Activated T-cell treated with anti-CD3 and anti-CD28 coated beads for 48 hours (primary cell): ENCODE data around the gene ADARB1.

Source experiments
- DNase-seq: peaks from one replicate; pipeline ENCODE4 v3.0.0-alpha.2; 2020; ENCODE audit warnings: low read depth

The ADARB1 gene

DNA sequence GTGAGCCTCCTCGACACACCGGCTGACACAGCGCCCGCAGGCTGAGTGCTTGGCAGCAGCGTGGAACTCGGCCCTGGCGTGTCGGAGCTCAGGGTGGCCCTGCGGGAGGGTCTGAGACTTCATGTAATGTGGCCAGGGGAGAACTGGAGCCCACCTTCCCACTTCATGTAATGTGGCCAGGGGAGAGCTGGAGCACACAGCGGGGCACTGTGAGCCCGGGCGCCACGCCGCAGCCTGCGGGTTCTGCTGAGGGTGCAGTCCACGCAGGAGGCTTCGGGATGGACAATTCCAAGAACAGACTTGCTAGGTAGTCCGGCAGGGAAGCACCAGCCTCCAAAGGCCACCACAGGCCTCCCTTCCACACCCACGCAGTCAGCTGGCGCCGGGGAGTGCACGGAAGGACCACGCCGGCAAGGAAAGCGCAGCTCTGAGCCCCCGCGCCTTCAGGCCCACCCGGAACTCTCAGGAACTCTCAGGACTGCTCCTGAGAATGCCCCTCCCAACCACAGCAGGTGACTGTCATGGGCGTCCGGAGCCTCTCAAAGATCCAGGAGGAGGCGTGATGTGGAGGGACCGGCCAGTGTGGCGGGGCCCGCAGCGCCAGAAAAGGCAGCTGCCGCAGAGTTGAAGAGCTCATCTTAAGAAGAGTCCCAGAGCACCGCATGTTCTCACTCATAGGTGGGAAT, 19.3 kb upstream of the ADARB1 start:
- no peak for DNase-seq

DNA sequence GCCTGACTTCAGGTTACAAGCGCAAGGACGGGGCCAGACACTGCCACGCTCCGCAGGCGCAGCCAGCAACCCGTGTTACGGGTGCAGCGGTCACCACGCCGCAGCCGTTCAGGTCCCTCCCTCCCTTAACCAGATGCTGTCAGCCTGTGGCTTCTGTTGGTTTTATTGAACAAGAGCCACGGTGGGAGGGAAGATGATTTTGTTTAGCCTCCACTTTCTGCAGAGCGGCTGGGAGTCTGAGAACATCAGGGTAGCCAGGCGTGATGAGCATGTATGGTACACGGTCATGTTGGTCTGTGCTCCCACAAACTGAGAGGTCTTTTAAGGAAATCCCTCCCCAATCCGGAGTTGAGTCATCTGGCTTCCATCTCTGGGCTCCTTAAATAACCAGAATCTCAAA, 18.5 kb upstream of the ADARB1 start:
- DNase-seq: no peak

GRCh38 chr21:45056296-45056904, 18.0 kb upstream of the ADARB1 start:
- DNase-seq: no peak

DNA sequence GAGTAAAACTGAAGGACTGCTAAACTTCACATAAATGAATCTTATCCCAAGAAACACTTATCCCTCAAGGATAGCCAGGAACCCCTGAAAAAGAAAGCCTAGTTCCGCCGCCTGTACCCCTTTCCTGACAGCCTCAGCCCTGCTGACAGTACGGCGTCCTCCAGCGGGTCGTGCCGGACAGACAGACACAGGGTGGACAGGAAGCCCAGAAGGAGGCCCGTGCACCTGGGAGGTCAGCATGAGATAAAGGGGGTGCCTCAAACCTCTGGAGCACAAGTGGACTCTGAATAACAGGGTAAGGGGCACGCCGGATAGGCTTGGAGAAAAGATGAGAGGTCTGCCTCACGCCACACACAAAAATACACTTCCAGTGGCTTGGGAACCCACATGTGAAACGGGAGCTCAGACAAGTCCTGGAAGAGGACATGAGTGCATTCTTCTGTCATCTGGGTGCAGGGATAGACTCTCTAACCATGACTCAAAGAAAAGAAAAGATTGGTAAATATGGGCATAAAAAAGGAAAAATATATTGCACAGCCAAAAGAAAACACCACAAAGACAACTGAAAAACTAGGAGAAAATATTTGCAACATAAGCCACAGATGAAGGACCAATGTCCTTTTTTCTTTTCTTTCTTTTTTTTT, 17.3 kb upstream of the ADARB1 start:
- no peak for DNase-seq

DNA sequence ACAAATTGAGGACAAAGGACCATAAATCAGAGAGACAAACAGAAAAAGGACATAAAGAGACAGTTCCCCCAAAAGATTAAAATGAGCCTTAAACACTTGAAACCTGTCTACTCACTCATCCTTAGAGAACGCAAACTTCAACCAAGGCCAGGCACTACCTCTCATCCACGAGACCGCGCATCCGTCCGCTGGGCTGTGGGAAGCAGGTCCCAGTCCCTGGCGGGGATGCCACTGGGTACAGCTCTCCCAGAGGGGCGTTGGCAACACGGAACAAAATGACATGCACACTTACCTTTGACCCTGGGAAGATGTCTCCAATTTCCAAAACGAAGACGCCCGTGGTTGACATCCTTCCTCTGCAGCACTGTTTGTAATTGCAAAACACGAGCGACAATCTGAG, 16.5 kb upstream of the ADARB1 start:
- no peak for DNase-seq

GRCh38 chr21:45059121-45059520, 15.3 kb upstream of the ADARB1 start:
- no peak for DNase-seq

DNA sequence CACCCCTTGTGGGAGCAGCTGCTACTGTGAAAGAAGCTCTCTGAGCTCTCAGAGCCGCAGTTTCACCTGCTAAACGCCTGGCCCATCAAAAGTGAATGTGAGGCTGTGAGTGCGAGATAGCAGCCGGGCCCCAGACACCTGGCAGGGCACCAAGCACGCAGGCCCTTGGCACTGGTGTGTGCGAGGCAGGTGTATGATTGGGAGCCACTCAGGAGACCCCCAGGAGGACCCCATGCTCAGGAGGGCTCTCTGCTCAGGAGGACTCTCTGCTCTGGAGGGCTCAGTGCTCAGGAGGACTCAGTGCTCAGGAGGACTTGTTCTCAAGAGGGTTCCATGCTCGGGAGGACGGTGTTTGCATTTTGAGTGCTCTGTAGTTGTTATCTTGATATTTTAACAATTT, 14.3 kb upstream of the ADARB1 start:
- DNase-seq: no peak

- DNase-seq: no peak
These were observed 13.6 kb upstream of the ADARB1 start for GRCh38 chr21:45060675-45061311.

GRCh38 chr21:45064091-45064490, 10.3 kb upstream of the ADARB1 start:
- no peak for DNase-seq

DNA sequence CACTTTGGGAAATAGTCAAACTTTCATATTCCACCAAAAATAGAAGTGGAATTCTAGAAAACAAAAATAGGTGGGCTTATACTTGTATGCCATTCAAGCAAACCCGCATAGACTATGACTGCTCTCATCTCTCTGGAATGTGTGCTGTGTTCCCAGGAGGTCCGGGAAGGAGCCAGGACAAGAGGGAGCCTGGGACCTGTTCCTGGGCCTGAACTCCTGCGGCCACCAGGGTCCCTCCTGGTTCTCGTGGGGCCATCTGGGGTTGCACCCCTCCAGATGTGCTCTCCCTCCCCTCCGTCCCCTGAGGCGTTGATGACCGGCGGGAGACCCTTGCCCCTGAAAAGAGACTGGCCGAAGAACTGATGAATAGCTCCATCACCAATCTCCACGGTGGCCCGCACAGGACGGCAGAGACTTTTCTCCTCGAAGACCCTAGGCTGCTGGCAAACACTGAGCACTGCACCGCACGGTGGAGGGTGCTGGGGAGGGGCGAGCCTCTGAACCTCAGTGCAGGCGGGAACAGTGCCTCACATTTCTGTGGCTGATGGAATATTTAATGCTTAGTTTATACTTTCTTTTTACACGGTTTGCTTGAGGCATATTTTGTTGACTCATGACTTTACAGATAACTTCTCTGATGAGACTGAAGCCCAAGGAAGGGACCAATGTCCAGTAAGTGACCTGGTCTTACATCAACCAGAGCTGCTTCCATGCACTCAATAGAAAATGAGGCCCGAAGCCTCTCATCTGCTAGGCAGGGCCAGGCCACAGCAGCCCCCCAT, 9.6 kb upstream of the ADARB1 start:
- DNase-seq: no peak

- no peak for DNase-seq
These were observed 6.7 kb upstream of the ADARB1 start for GRCh38 chr21:45067462-45068285.

GRCh38 chr21:45069085-45069484, 5.3 kb upstream of the ADARB1 start:
- no peak for DNase-seq

DNA sequence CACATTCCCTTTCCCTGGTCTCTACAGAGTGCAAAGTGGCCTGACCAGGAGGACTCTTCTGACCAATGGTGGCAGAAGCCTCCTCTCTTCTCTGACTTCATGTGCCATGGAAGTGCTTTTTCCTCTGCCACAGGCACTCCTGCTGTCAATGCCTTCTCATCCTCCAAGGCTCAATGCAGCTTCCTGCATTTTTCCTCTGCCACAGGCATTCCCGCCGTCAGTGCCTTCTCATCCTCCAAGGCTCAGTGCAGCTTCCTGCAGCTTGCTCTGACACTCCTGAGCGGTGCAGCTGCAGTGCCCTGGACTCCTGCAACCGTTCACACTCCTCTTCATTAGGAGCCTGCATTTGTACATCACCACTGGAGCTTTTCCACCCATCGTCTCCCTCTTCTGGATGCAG, 4.7 kb upstream of the ADARB1 start:
- DNase-seq: no peak

GRCh38 chr21:45071078-45071873, 3.1 kb upstream of the ADARB1 start:
- no peak for DNase-seq

GRCh38 chr21:45071874-45072737, 2.3 kb upstream of the ADARB1 start:
- DNase-seq: no peak

DNA sequence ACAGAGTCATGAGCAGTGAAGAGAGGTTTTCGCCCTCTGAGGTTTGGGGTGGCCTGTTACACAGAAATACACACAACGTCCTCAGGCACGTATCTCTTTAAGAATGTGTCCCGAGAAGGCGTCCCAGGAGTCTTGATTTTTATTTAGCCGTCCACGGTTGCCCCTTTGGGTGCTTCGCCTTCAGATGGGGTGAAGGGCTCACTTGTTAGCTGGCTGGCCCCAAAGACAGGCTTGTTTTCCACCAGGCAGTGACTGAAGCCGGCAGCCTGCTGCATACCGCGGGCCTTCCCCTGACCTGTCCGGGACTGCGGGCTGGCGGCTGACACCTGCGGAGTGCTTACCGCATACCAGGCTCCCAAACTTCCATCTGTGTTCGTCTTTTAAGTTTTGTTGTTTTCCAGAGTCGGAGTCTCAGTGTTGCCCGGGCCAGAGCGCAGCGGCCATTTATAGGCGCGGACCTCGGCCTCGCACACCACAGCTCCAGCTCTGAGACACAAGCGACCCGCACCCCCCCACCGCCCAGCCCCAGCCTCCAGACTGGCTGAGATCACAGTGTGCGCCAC, 1.6 kb upstream of the ADARB1 start:
- DNase-seq: no peak

DNA sequence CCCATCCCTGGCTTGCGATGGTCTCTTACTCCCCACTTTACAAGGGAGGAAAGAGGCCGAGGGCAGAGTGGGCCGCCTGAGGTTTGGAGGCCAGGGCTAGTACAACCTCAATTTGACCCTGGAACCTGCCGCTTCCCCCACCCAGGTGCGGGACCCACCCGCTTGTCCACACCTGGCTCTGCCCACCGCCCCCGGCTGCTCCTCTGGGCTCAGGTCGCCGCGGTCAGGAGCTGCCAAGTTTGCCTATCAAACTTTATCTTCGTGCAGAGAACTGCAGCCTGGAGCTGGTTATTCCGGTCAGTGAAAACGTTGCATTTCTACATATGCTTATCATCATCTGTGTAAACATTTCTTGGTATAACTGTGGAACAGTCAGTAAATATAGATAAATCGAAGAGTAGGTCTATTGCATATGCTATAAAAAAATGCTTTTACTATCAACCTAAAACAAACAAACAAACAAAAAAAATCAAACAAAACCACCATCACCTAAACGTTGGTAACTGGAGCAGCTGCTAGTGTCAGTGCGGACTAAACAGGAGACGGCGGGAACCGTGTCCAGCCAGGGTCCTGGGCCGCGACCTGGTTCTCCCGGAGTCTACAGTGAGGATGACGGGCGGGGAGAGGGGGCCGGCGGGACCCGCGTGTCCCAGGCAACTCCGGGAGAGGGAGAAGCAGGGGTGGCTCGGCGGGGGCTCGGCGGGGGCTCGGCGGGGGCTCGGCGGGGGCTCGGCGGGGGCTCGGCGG, 906 bp upstream of the ADARB1 start:
- DNase-seq: no peak

DNA sequence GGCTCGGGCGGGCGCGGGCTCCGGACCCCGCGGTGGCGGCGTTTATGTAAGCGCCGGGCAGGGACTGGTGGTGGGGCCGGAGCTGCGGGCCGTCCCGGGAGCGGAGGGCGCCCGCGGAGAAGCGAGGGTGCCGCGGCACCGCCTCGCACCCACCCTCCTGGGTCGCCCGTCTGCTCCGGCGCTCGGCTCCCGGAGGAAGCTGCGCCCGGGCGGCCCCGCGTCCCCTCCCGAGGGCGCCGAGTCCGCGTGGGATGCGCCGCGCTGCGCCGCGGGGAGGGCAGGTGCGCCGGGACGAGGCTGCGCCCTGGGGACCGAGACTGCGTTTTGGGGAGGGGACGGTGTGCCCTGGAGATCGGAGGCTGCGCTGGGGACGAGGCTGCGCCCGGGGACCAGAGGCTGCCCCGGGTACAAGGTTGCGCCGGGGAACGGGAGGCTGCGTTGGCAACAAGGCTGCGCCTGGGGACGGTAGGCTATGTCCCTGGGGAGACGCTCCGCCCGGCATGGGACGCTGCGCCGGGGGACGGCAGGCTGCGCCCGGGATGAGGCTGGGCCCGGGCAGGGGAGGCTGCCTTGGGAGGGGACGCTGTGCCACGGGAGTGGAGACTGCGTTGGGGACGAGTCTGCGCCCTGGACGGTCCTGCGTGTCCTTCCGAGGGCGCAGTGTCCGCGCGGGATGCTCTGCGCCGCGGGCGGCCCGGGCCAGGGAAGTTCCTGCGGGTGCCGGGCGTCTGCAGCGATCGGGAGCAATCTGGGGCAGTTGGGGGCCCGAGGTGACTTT, 627 bp downstream of the ADARB1 start:
- peak; percentile 36 for DNase-seq
